ENCODE data around the gene PKIG.

- TF ChIP-seq, protein P1, sequence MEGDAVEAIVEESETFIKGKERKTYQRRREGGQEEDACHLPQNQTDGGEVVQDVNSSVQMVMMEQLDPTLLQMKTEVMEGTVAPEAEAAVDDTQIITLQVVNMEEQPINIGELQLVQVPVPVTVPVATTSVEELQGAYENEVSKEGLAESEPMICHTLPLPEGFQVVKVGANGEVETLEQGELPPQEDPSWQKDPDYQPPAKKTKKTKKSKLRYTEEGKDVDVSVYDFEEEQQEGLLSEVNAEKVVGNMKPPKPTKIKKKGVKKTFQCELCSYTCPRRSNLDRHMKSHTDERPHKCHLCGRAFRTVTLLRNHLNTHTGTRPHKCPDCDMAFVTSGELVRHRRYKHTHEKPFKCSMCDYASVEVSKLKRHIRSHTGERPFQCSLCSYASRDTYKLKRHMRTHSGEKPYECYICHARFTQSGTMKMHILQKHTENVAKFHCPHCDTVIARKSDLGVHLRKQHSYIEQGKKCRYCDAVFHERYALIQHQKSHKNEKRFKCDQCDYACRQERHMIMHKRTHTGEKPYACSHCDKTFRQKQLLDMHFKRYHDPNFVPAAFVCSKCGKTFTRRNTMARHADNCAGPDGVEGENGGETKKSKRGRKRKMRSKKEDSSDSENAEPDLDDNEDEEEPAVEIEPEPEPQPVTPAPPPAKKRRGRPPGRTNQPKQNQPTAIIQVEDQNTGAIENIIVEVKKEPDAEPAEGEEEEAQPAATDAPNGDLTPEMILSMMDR (IDR thresholded peaks at IDR 0.05; ENCODE audit: extremely low read depth in 1 of 2, insufficient read depth in 1 of 2, low read depth in 1 of 2, low read length in 2 of 2), result no peak
- TF ChIP-seq GATA2 (IDR thresholded peaks at IDR 0.05; ENCODE audit: insufficient read depth, insufficient read length, low read depth, low read length) (no peak), POLR2AphosphoS5 (IDR thresholded peaks at IDR 0.05; ENCODE audit: insufficient read depth, low read depth, low read length) (no peak), POLR2A (IDR thresholded peaks at IDR 0.05; ENCODE audit: low read depth, low read length) (no peak), EZH2 (IDR thresholded peaks at IDR 0.05; ENCODE audit: borderline replicate concordance, low read depth, low read length, severe bottlenecking) (no peak), FOS (IDR thresholded peaks at IDR 0.05; ENCODE audit: borderline replicate concordance, insufficient read depth, low read length) (no peak)
- TF ChIP-seq, protein P2, sequence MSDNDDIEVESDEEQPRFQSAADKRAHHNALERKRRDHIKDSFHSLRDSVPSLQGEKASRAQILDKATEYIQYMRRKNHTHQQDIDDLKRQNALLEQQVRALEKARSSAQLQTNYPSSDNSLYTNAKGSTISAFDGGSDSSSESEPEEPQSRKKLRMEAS (IDR thresholded peaks at IDR 0.05; ENCODE audit: insufficient read depth, insufficient read length), result no peak
Measured at GRCh38 chr20:44537993-44538392, 44.4 kb upstream of the PKIG start.
